Liver (tissue), 3 donors: Measurements from ENCODE around the gene TDRD7.

Source experiments
- EGR1 ChIP-seq, 2 donors: IDR thresholded peaks; 2 replicates each; pipeline ENCODE4 v1.6.1; 2016 to 2018; ENCODE audit warnings: antibody characterized with exemption in 2 of 2, low read depth in 2 of 2
- HNF4A ChIP-seq, 2 donors: conservative IDR thresholded peaks; 2 replicates each; pipeline ENCODE4 v1.6.1; 2016; ENCODE audit warnings: antibody characterized with exemption in 2 of 2, mild to moderate bottlenecking in 2 of 2
- YY1 ChIP-seq: IDR thresholded peaks from 2 replicates; pipeline ENCODE4 v1.6.1; 2016; ENCODE audit warnings: antibody characterized with exemption, mild to moderate bottlenecking
- TF ChIP-seq, protein P1 (sequence below): fragments of 150-350 bp; IDR thresholded peaks from 2 replicates; pipeline ENCODE4 v1.5.1; 2017; ENCODE audit warnings: improper control_type of control experiment, low read depth, low read length; ENCODE audit not compliant: missing input control
- donor health status: healthy.
- donor health status: healthy.

DNA sequence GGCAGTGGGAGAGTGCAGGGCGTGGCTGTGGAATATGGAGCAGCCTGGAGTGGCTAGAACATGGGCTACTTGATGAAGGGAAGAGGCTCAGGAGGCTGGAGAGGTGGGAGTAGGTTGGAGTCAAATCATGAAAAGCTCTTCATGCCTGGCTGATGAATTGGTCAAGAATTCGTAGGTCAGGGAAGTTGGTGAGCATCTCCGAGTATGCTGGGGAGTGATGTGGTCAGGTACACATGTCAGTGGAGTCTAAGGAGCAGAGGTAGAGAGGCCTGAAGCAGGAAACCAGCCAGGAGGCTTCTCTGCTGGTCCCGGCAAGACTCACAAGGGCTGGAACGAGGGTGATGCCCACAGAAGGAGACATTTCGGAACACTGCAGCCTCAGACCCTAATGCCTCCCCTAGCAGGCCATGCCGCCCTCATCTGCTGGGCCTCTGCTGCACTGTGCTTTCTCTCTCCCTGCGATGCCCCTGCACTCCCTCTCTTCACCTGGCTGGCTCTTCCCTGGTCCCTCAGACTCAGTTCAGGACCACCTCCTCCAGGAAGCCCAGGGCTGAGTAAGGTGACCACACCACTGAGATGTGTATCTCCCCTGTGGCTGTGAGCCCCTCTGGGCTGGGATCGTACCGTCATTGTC lies 123.2 kb downstream of the TDRD7 start:
- TF ChIP-seq, protein P1, sequence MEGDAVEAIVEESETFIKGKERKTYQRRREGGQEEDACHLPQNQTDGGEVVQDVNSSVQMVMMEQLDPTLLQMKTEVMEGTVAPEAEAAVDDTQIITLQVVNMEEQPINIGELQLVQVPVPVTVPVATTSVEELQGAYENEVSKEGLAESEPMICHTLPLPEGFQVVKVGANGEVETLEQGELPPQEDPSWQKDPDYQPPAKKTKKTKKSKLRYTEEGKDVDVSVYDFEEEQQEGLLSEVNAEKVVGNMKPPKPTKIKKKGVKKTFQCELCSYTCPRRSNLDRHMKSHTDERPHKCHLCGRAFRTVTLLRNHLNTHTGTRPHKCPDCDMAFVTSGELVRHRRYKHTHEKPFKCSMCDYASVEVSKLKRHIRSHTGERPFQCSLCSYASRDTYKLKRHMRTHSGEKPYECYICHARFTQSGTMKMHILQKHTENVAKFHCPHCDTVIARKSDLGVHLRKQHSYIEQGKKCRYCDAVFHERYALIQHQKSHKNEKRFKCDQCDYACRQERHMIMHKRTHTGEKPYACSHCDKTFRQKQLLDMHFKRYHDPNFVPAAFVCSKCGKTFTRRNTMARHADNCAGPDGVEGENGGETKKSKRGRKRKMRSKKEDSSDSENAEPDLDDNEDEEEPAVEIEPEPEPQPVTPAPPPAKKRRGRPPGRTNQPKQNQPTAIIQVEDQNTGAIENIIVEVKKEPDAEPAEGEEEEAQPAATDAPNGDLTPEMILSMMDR, result no peak
- TF ChIP-seq EGR1 (IDR thresholded peaks at IDR 0.05; ENCODE audit: low read depth in 2 of 2) (no peak), HNF4A (conservative IDR thresholded peaks at IDR 0.05) (no peak), YY1 (no peak)
